ENCODE measurements around the gene PRR16.

PRR16 gene

DNA sequence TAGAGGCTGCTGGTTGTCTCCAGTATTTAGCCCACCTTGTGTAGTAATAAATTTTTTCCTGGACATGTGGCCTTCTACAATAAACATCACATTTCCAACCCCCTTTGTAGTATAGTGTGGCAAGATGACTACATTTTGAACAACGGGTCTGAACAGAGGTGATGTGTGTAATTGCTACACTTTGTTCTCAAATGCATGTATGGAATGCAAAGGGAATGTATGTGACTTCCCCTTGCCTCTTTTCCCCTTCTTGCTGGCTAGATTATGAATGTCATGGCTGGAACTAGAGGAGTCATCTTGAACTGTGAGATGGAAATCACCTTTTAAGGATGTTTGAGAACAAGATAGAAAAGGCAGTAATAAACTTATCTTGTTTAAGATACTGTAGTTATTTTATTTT, 54.5 kb downstream of the PRR16 start:
- no peak for DNase-seq

DNA sequence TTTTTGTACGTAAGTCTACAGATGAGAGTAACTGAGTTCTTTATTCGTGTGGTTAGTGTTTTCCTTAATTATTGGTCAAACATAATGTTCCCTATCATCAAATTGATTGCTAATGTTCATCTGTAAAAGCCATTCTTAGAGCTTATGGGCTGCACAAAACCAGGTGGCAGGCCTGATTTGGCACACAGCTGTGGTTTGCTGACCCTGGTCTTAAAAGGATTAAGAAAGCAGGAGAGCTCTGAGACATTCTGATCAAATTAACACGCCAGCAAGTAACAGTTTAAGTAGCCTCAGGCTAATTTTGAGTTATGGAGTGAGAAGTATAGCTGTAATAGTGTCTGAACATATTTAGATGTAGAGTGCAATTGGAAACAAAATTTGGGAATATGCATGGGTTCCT, 63.2 kb downstream of the PRR16 start:
- no peak for DNase-seq

DNA sequence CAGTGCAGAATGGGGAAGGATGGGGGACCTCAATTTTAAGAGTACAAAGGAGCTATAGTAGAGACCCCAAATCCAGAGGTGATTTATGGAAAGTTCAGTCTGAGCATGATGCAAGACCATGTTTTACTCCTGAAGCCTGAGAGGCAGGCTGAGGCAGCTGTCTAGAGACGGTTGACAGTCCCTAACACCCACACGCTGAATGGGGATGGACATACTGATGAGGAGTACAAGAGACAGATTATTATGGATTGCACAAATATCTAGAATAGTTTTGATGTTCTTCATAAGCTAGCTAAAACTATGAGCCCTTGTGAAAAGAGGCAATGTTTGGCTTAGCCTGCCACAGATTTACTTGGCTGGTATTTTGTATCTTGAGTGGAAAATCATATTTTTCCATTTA, 64.5 kb downstream of the PRR16 start:
- DNase-seq: no peak

DNA sequence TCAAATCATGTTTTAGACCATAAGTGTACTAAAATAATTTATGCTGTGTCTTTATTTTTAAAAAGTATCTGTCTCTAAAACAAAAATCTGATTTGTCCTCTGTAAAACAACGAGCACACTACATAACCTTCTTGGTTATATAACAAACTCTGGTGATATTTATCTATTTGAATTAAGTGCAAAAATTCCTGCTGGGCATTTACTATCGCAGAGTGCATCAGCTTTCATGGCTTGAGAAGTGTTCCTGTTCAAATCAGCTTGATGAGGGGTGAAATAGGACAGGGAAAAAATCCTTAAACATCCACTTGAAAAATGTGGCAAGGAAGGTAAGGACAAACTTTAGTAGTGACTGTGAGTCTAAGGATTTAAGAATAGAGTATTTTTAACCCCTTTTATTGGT, 65.3 kb downstream of the PRR16 start:
- no peak for DNase-seq

DNA sequence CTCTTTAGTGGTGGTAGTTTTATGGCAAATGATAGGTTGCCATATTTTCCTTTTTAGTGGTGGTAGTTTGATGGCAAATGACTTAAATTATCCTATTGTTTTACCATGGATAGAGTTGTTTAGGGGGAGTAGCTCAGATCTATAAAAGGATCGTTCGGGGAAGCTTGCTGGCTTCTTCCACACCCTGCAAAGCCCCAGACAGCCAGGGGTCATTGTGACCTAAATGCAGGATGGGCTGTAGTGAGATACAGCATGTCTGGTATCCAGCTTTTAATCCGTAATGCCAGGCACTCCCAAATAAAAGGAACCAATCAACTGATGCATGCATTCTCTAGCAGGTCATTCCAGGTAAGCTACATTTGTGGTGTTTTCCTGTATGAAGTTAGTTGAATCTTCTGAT, 67.1 kb downstream of the PRR16 start:
- no peak for DNase-seq

- no peak for DNase-seq
Measured at GRCh38 chr5:120532835-120533234, 68.7 kb downstream of the PRR16 start.

- DNase-seq: no peak
Measured at GRCh38 chr5:120533581-120533980, 69.5 kb downstream of the PRR16 start.

DNA sequence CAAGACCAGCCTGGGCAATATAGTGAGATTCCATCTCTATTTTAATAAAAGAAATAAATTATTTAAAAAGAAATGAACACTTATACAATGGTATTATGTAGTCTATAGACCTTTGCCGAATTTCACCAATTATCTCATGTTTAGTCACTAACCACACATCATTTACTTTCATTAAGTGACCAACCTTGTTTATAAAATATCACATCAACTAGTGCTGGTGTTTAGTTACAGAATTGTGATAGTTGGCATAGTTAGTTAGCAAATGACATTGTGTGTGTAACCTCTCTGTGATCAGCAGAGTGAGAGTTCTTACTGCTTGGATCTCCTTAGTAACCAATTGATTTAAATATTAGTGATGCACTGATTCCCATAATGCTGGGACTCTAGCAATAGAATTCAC, 71.8 kb downstream of the PRR16 start:
- no peak for DNase-seq

DNA sequence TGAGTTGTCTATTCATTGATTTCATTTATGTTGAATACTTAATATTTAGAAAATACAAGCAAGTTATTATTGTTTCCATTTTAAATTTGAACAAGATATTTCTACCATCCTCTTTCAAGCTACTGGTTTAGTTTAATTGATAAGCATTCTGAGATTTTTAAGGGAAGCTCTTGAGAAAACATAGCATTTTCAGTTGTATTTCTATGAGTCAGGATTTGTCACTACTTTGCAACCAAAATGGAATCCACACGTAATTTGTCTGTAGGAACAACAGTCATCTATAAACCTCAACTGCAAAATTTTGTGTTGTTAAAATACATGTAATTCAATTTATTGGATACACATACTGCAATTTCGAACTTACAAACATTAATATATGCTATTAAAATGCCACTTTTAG, 74.0 kb downstream of the PRR16 start:
- DNase-seq: no peak

GRCh38 chr5:120538644-120539043, 74.5 kb downstream of the PRR16 start:
- no peak for DNase-seq

DNA sequence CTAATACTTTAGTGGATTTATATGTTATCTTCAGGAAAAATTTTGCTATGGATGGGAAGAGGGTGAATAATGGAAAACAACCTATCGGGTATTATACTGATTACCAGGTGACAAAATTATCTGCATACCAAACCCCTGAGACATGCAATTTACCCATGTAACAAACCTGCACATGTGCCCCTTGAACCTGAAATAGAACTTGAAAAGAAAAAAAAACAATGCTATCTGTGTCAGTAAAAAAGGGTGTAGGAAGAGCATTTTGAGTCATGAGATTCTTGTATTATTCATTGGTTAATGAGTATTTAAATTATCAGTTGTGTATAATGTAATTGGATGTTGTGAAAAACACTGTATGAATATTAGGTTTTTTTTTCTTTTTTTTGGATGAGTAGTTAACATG, 75.4 kb downstream of the PRR16 start:
- no peak for DNase-seq

GRCh38 chr5:120540097-120540496, 76.0 kb downstream of the PRR16 start:
- no peak for DNase-seq

DNA sequence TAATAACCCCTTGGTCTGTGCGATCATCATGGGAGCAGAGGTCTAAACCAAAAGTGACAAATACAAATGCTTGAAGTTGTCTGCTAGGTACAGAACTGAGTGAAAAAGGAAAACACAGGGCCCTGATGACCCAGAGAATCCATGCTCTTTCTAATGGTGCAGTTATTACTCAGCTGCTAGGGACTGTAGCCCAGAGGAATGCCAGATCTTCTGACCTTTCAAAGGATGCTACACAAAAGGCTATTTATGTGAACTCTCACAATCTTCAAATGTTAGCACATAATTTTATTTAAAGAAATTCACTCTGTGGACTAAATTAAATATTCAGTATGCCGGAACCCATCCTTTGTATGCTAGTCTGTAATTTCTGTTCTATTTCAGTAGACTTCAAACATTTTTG, 79.9 kb downstream of the PRR16 start:
- no peak for DNase-seq

DNA sequence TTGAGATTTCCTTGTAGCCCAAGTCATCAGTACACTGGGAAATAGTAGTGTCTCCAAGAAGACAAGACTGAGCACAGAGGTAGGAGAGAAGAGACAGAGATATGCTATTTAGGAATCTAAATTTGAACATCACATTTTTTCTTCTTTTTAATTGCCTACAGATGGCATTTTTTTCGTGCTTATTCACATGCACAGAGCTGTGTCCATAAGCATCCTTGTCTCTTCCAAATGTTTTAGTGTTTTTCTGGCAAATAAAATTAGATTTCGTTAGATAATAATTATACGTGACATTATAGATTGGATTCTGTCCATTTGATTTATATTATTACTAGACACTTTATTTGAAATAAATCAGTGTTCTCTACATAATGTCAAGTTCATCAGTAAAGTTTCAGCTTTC, 80.9 kb downstream of the PRR16 start:
- no peak for DNase-seq

- no peak for DNase-seq
Measured at GRCh38 chr5:120545951-120546350, 81.9 kb downstream of the PRR16 start.

GRCh38 chr5:120546922-120547321, 82.8 kb downstream of the PRR16 start:
- no peak for DNase-seq

DNA sequence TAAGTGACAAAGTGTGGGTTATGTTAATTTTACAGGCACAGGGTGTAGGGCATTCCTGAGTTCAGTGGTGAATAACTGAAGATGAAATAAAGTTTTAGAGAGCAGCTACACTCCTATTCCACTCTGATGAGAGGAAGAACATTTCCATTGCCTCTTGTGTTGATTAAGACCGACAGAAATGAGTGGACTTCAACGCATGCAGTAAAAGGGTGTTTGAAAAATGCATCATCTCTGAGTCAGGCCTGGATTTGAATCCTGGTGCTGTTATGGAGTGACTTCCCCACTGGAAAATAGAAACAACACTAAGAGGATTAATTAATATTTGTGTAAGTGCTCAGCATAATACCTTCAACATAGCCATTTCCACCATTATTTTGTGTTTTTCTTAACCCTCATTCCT, 86.3 kb downstream of the PRR16 start:
- no peak for DNase-seq

DNA sequence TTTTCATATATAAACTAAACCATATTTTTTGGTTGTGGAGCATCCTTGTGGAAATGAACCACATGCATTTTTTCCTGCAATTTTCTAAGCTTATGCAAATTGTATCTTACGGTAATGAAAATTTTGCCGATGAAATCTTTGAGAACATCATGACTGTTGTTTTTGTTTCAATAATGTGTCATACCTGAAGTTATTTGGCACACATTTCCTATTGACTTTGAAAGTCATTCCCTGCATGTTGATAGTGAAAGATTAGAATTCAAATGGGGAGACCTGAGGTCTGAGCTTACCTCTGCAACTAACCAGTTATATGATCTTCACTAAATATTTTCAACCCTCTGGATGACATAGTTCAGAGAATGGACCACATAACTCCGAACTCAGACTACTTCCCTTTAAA, 88.5 kb downstream of the PRR16 start:
- DNase-seq: no peak

GRCh38 chr5:120555345-120555744, 91.2 kb downstream of the PRR16 start:
- no peak for DNase-seq

- DNase-seq: no peak
Measured at GRCh38 chr5:120564013-120564412, 99.9 kb downstream of the PRR16 start.

DNA sequence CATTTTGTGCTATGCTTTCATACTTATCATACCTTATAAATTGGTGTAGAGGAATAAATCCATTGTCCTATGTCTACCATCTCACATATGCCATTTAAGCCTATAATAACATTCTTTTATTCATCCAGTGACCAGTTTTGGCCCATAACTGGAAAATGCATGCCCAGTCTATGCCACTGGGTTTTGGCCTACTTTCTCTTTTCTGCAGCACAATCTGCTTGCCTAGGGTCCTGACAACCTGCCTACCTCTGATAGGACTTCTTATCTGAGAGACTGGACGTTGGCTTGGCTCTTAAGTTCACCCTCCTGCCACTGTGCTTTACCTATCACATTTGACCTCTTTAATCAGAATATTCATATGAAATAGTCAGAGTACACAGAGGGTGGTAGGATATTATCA, 103.0 kb downstream of the PRR16 start:
- DNase-seq: no peak

DNA sequence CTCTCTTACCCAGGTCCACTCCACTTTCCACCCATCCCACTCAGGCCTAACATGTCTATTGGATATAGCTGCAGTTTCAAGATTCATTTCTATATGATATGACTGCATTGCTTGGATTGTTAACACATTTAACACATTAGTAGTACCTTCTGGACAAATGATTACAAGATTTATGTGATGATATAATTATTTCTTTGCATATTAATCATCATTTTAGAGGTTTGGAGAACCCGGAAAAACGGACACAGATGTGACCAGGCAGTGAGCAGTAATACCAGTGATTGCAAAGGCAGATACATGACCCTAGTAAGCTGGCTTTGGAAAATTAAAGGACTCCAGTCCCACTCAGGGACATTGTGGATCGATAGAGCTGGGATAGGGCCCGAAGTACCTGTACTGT, 103.8 kb downstream of the PRR16 start:
- no peak for DNase-seq

DNA sequence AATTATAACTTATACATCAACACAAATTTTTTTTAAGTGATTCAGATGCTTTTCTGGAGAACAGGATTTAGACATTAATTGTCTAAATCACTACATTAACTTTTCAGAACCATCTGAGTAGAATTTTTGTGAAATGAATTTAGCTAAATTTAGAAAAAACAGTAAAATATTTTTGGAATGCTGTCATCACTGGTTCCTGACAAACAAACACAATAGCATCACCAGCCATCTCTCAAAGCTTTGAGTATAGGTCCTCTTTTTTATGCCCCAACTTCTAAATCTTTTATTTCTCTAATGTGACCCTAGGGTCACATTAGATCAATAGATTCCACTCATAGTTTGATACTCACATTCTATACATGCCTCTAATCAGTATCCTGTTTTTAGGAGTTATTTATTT, 104.6 kb downstream of the PRR16 start:
- DNase-seq: no peak

GRCh38 chr5:120576588-120576987, 112.5 kb downstream of the PRR16 start:
- no peak for DNase-seq

- no peak for DNase-seq
Measured at GRCh38 chr5:120582635-120583034, 118.5 kb downstream of the PRR16 start.

GRCh38 chr5:120586646-120587045, 122.5 kb downstream of the PRR16 start:
- no peak for DNase-seq

Measured in activated CD8-positive, alpha-beta memory T cell treated with anti-CD3 and anti-CD28 coated beads, Interleukin-2, amount 50 U/mL, for 48 hours (primary cell).